Subcutaneous adipose tissue (tissue), 4 donors: ENCODE measurements around the gene MAGI1. TPM values are rescaled to one million over a fixed set of nuclear protein-coding genes. Genes with fewer than 3 reads are reported as not detected.

Experiments used
- total RNA-seq, 4 donors: library from RNA; depleted of rRNA; stranded (reverse); fragments of >200 nt; gene quantifications; one replicate each; pipeline ENCODE4 v1.1.0, GENCODE V29; 2016
- TF ChIP-seq, protein P1 (sequence below): fragments of 450-650 bp; IDR thresholded peaks from one replicate; pipeline ENCODE4 v1.5.1; 2016; ENCODE audit warnings: low read depth, mild to moderate bottlenecking, control low read depth, antibody characterized with exemption, moderate library complexity

MAGI1 gene
- total RNA-seq, 4 donors from 2014 or later = 15.3 to 56.9 (median 35.4) TPM

DNA sequence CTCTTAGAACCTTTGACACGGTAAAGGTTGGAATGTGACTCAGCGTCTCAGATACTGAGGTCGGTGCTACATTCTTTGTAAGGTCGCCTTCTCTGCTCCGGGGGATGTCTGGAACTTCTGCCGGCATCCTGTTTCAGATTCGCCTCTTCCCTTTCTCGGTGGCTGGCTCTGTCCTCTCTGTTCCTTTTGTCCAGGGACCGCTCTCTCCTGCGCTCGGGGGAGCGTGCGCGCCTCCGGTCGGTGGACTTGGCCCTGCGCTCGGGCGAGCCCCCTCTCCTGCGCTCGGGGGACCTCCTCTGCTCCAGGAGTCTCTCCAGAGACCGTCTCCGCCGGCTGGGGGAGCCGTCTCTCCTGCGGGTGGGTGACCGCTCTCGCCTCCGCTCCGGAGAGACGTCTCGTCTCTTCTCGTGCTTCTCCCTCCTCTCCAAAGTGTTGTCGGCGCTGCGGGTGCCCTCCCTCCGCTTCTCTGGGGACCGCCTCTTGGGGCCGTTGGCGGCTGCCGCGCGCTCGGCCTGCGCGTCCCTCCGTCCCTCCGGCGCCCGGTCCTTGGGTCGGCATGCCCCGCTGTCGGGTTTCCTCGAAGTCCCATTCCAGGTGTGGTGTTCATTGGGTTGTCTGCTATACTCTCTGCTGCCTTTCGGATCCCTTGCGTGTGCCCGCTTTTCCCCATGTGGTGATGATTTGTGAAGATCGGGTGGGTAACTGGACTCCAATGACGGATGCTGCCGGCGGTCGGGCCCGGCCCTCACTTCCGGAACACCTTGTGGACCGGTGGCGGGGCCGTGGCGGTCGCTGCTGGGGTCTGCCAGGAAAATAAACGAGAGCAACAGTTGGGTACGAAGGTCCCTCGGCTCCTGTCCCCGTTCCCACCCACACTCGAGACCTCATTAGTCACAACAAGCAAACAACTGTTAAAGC lies 682.1 kb downstream of the MAGI1 start:
- TF ChIP-seq, protein P1, sequence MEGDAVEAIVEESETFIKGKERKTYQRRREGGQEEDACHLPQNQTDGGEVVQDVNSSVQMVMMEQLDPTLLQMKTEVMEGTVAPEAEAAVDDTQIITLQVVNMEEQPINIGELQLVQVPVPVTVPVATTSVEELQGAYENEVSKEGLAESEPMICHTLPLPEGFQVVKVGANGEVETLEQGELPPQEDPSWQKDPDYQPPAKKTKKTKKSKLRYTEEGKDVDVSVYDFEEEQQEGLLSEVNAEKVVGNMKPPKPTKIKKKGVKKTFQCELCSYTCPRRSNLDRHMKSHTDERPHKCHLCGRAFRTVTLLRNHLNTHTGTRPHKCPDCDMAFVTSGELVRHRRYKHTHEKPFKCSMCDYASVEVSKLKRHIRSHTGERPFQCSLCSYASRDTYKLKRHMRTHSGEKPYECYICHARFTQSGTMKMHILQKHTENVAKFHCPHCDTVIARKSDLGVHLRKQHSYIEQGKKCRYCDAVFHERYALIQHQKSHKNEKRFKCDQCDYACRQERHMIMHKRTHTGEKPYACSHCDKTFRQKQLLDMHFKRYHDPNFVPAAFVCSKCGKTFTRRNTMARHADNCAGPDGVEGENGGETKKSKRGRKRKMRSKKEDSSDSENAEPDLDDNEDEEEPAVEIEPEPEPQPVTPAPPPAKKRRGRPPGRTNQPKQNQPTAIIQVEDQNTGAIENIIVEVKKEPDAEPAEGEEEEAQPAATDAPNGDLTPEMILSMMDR = no peak

DNA sequence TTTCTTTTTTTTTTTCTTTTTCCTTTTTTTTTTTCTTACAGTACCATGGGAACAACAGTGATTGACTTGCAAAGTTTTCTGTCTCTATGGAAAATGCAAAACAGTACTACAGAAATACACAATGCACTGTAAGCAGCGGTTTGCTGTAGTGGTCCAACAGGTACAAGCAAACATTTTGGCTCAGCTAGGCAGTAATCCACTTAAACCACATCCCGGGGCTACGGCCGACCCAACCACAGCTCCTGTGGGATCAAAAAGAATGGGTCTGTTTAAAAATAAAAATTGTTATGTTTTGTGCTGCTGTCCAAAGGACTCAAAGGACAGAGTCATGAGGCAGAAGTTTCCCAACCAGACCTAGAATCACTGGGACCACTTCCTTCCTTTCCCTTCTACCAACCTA lies 683.8 kb downstream of the MAGI1 start:
- TF ChIP-seq, protein P1 = no peak

- TF ChIP-seq, protein P1 = no peak
Measured at GRCh38 chr3:65352951-65353350, 685.8 kb downstream of the MAGI1 start.

DNA sequence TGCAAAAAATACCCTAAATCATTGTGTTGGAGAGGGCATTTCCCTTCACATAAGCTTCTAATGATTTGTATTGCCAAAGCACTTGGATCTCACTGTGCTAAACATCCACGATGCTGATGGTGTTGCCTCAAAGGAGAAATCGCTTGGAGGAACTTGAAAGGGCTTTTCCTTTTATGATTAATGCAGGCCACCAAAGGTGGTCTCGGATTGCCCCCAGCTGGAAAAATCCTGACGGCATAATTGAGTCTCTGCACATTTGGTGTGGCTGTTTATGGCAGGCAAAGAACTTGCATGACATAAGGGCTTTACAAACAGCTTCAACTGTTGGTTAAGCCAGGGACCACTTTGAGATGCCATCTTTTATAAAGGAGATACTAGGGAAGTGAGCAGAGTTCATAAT lies 687.0 kb downstream of the MAGI1 start:
- TF ChIP-seq, protein P1 = no peak

- TF ChIP-seq, protein P1 = no peak
Measured at GRCh38 chr3:65350801-65351476, 687.8 kb downstream of the MAGI1 start.

GRCh38 chr3:65348398-65348995 lies 690.2 kb downstream of the MAGI1 start:
- TF ChIP-seq, protein P1 = no peak

DNA sequence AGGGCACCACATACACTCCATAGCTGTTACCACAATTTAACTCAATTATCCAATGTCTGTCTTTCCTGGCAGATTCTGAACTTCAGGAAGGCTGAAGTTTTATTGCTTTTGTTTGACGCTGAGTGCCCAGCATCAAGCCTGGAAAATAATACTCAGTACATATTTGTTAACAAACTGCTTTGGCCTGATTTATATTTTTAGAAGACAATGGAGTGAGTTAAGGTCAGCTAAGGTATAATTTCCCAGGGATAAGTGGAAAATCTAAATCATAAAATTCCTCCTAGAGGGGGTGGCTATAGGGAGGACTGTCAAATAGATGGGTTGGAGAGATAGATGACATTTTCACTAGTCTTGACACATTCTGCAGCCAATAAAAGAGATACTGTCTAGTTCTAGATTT lies 691.6 kb downstream of the MAGI1 start:
- TF ChIP-seq, protein P1 = no peak
